SK-N-MC (cell line): ENCODE data around the gene PRKCG.

Experiments
- DNase-seq: peaks from one replicate; pipeline ENCODE4 v3.0.0-alpha.2; 2011; ENCODE audit warnings: low read depth, low spot score
- H3K27ac ChIP-seq: fragments of 200-600 bp; sonication (generic); 2 replicates; pipeline ENCODE4 v1.5.1; 2016; ENCODE audit warnings: mixed run types
- H3K36me3 ChIP-seq: fragments of 200-600 bp; sonication (generic); 2 replicates; pipeline ENCODE4 v1.6.1; 2017; ENCODE audit warnings: antibody characterized with exemption, low read length, mixed read lengths; ENCODE audit not compliant: insufficient read depth
- H3K4me3 ChIP-seq: fragments of 200-600 bp; sonication (generic); 2 replicates; pipeline ENCODE4 v1.5.1; 2016
- H3K9ac ChIP-seq: fragments of 200-600 bp; sonication (generic); 2 replicates; pipeline ENCODE4 v1.8.0; 2017; ENCODE audit warnings: mixed run types, mixed read lengths; ENCODE audit not compliant: insufficient read length
- H3K9me3 ChIP-seq: fragments of 200-600 bp; sonication (generic); 2 replicates; pipeline ENCODE4 v1.6.1; 2017; ENCODE audit warnings: low read depth, mild to moderate bottlenecking, antibody characterized with exemption, low read length, moderate library complexity, mixed read lengths
- EZH2 ChIP-seq: fragments of 200-600 bp; sonication (generic); IDR thresholded peaks from one replicate; pipeline ENCODE4 v1.6.1; 2017; ENCODE audit warnings: antibody characterized with exemption
- FOXP2 ChIP-seq: optimal IDR thresholded peaks from 2 replicates; pipeline ENCODE3; 2011; ENCODE audit warnings: mild to moderate bottlenecking, moderate library complexity; ENCODE audit not compliant: insufficient read depth; ENCODE audit errors: extremely low read length, control extremely low read depth
- POLR2AphosphoS5 ChIP-seq: IDR thresholded peaks from 2 replicates; pipeline ENCODE4 v1.6.1; 2012; ENCODE audit warnings: mild to moderate bottlenecking, low read depth, low read length, borderline replicate concordance

The PRKCG gene

DNA sequence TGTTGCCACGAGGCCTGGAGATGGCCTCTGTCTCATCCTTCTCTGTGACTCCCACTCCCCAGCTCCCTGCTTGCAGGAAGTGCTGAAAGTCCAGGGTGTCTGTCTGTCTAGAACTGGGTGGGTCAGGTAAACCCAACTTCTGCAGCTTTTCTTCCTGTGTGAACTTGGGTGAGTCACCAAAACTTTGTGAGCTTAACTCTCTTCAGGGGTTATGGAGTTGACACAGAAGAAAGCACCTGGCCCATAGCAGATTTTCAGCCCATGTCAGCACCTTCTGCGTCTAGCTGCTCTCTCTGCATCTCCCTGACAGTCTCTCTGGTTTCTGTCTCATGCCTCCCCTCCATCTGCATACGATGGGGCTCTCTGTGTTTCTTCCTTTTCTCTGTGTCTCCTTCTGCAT lies 22.9 kb downstream of the PRKCG start:
- H3K36me3 ChIP-seq = no peaks in the 10 kb centered on the region
- TF ChIP-seq POLR2AphosphoS5 (no peak), FOXP2 (no peak), EZH2 (no peak)

DNA sequence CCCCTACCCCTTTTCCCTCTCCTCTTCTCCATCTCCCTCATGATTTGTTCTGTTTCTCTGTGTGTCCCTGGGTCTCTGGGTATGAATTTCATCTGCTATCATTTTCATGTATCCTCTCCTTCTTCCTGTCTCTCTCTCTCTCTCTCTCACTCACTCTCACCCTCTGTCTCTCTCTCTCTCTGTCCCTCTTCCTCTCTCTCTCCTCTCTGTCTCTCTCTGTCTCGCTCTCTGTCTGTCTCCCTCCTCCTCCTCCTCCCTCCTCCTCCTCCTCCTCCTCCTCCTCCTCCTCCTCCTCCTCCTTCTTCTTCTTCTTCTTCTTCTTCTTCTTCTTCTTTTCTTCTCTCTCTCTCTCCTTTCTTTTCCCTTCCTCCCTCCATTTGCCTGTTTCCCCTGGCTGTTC lies 23.8 kb downstream of the PRKCG start:
- Histone ChIP-seq H3K36me3 (no peaks in the 10 kb centered on the region), H3K9me3 (no peaks in the 10 kb centered on the region), H3K4me3 (no peak overlapping the region), H3K27ac (no peak overlapping the region), H3K9ac (no peak overlapping the region)
- no peak for DNase-seq
- TF ChIP-seq POLR2AphosphoS5 (no peak), FOXP2 (no peak), EZH2 (no peak)

More for the DNA sequence above, 22.9 kb downstream of the PRKCG start:
- DNase-seq = no peak
- Histone ChIP-seq H3K9me3 (no peaks in the 10 kb centered on the region), H3K9ac (no peak overlapping the region), H3K4me3 (no peak overlapping the region), H3K27ac (no peak overlapping the region)

DNA sequence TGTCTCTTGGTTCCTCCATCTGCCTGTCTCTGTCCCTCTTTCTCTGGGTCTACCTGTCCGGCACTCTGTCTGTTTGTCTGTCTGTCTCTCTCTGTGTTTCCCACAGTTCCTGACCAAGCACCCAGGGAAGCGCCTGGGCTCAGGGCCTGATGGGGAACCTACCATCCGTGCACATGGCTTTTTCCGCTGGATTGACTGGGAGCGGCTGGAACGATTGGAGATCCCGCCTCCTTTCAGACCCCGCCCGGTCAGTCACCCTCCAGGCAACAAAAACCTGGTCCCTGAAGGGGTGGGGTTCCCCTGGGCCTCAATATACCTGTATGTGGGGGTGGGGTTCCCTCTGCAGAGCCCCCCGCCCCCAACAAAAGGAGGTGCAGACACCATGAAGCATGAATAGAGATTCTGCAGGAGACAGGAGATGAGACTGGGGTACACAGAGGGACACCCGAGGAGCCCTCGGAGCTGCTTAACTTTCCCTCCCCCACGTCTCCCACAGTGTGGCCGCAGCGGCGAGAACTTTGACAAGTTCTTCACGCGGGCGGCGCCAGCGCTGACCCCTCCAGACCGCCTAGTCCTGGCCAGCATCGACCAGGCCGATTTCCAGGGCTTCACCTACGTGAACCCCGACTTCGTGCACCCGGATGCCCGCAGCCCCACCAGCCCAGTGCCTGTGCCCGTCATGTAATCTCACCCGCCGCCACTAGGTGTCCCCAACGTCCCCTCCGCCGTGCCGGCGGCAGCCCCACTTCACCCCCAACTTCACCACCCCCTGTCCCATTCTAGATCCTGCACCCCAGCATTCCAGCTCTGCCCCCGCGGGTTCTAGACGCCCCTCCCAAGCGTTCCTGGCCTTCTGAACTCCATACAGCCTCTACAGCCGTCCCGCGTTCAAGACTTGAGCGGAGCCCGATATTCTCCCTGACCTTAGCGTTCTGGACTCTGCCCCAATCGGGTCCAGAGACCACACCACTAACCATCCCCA lies 24.5 kb downstream of the PRKCG start:
- no peaks in the 10 kb centered on the region for H3K36me3 ChIP-seq
- TF ChIP-seq EZH2 (peak; percentile 46), FOXP2 (no peak), POLR2AphosphoS5 (no peak)
- peak overlapping the region; percentile 68 for H3K4me3 ChIP-seq
- H3K27ac ChIP-seq = no peak overlapping the region
- H3K9me3 ChIP-seq = no peaks in the 10 kb centered on the region
- no peak for DNase-seq
- H3K9ac ChIP-seq = no peak overlapping the region

DNA sequence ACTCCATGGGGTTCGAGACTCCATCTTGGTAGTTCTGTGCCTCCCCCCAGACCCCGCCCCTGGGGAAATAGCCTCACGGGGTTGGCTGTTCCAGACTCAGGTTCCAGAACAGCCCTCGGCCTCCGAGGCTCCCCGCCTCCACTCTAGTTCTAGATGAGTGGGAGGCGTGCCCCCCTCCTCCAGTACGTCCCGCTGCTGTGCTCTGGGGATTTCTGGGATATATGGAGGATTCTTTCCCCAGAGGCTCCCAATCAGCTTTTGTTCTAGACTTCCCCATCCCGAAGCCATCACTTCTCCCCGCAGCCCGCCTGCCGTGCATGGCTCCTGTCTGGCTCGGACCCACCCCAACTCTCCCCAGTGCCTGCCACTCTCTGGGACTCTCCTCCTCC lies 25.2 kb downstream of the PRKCG start:
- Histone ChIP-seq H3K9ac (no peak overlapping the region), H3K27ac (no peak overlapping the region), H3K4me3 (peak overlapping the region; percentile 68), H3K36me3 (no peaks in the 10 kb centered on the region), H3K9me3 (no peaks in the 10 kb centered on the region)
- no peak for TF ChIP-seq EZH2
- TF ChIP-seq POLR2AphosphoS5 = no peak
- TF ChIP-seq FOXP2 = no peak
- no peak for DNase-seq

DNA sequence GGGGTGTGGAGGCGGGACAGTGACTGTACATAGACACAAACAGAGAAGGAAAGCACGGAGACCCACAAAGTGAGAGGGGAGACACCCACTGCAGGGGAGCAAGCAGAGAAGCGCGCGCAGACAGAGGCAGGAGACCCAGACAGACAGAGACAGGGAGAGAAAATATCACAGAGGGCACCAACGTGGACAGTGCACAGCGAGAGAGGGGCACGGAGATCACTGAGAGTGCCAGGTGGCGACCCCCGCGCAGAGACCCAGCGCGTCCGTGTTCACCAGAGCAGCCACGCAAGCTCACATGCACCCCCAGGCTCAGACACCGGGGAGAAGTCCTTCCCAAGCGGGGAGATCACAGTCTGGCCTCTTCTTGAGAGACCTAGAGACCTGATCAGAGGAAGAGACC lies 25.7 kb downstream of the PRKCG start:
- TF ChIP-seq EZH2 (no peak), POLR2AphosphoS5 (no peak), FOXP2 (no peak)
- no peak overlapping the region for H3K9ac ChIP-seq
- no peaks in the 10 kb centered on the region for H3K9me3 ChIP-seq
- no peak overlapping the region for H3K27ac ChIP-seq
- no peak for DNase-seq
- H3K4me3 ChIP-seq = peak overlapping the region; percentile 68
- no peaks in the 10 kb centered on the region for H3K36me3 ChIP-seq

DNA sequence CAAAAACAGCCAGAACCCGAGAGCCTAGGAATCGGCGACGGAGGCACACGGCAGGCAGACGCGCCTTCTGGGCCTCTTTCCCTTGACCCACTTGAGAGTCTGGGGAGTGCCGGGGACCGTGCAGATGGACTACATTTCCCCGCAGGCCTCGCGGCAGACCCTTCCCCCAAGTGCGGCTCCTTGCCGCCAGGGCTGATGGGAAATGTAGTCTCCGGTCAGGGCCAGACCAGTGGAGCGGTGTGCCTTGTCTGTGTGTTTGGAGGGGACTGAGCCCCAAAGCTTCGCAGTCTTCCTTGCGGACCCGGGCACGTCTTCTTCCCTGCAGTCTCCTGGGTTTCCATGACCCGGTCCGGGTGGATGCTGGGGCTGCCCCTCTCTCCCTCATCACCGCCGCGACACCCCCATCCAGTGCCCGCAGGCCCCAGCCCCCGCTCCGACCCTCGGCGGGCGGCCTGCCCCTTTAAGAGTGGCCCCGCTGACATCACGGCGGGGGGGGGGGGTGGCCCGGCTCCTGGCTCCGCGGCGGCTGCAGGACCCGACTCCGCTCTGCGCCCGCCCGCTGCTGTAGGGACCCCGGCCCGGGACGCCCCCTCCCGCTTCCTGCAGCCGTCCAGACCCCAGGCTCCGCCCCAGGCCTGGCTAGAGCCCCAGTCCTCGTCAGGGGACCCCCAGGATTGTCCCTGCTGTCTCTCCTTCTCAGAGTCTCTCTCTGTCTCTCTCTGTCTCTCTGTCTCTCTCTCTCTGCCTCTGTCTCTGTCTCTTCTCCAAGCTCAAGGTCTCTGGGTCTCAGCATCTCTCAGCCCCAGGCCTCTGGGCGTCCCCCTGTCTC lies 26.3 kb downstream of the PRKCG start:
- no peak overlapping the region for H3K9ac ChIP-seq
- no peak overlapping the region for H3K27ac ChIP-seq
- H3K4me3 ChIP-seq = peak overlapping the region; percentile 68
- TF ChIP-seq FOXP2 (no peak), EZH2 (peak; percentile 76), POLR2AphosphoS5 (no peak)
- no peak for DNase-seq
- no peaks in the 10 kb centered on the region for H3K36me3 ChIP-seq
- H3K9me3 ChIP-seq = no peaks in the 10 kb centered on the region

DNA sequence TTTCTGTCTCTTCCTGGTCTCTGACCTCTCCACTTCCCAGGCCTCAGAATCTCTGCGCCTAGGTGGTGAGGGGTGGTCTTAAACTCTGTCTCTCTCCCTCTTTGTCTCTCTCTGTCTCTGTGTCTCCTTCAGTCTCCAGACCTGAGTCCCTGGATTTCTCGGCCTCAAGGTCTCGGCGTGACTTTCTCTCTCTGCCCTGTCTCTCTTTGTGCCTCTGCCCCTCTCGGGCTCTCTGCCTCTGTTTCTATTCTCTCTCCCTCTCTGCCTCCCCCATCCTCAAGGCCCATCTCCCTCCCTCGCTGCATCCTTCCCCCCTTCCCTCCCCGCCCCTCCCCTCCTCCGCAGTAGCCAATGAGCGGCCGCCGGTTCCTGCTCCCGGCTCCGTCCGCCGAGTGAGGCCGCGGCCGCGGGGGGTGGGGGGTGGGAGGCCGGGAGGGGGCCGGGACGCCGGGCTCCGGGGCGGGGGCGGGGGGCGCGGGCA lies 27.0 kb downstream of the PRKCG start, which contains the start of gene CACNG7:
Gene CACNG7 (plus strand): TSS at position 344 of the 481 bp plus-strand sequence. CDS start 3,554 bp downstream, outside the sequence.
- no peak within 1 kb of the TSS for H3K27ac ChIP-seq
- H3K36me3 ChIP-seq = no peaks in the 10 kb centered on the region
- DNase-seq = no peak
- no peak within 1 kb of the TSS for H3K9ac ChIP-seq
- H3K4me3 ChIP-seq = peak within 1 kb of the TSS; percentile 68
- no peaks in the 10 kb centered on the region for H3K9me3 ChIP-seq
- TF ChIP-seq POLR2AphosphoS5 (no peak), FOXP2 (no peak), EZH2 (no peak)

DNA sequence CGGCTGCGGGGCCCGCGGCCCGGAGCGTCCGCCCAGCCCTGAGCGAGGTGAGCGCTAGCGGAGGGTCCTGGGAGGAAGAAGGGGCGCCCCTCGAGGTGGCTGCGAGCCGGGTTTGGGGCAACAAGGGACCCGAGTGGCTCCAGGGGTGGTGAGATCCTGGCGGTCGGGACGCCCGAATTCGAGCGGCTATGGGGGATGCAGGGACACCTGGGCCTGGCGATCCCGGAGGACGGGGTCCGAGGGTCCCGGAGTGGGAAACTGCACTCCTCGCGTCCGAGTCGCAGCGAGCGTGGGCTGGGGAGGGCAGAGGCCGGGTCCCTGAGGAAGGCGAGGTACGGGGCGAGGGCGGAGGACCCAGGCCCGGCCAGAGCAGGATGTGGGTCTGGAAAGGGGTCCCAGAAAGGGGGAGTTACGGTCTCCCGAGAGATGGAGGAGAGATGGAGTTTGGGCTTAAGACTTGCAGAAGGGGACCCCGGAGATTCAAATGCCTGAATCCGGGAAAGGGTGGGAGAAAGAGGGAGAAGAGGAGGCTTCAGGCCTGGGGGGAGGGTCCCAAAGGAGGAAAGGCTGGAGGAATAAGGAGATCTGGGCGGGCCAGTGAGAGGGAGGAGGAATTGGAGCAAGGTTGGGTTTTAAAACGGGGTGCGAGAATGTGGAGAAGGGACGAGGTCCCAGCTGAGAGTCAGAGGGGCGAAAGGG lies 27.6 kb downstream of the PRKCG start:
- Histone ChIP-seq H3K9ac (no peak overlapping the region), H3K9me3 (no peaks in the 10 kb centered on the region), H3K27ac (no peak overlapping the region), H3K4me3 (no peak overlapping the region), H3K36me3 (no peaks in the 10 kb centered on the region)
- DNase-seq = no peak
- TF ChIP-seq EZH2 = peak; percentile 62
- no peak for TF ChIP-seq POLR2AphosphoS5
- no peak for TF ChIP-seq FOXP2
